Liver (tissue), 9 donors: ENCODE data around the gene APP. TPM values are rescaled to one million over a fixed set of nuclear protein-coding genes. Genes with fewer than 3 reads are reported as not detected.
A peak's percentile ranks its signal among the peaks of the same experiment; 100 is the strongest.

Source experiments
- DNase-seq: peaks from one replicate; pipeline ENCODE4 v3.0.0-alpha.2; 2017; ENCODE audit warnings: low spot score
- H3K27ac ChIP-seq, 2 donors: one replicate each; pipeline ENCODE4 v1.7.0; 2013; ENCODE audit warnings: inconsistent platforms in 2 of 2, low read length in 2 of 2, control low read depth in 1 of 2, low read depth in 1 of 2, mild to moderate bottlenecking in 1 of 2
- H3K27me3 ChIP-seq, 4 donors: one replicate each; pipeline versions ENCODE4 v1.6.1 to v1.7.0; 2013; ENCODE audit warnings: low read length in 3 of 4, inconsistent platforms in 1 of 4, mild to moderate bottlenecking in 1 of 4, moderate library complexity in 1 of 4; ENCODE audit not compliant: control insufficient read depth in 4 of 4, insufficient read depth in 4 of 4
- H3K36me3 ChIP-seq, 4 donors: one replicate each; pipeline versions ENCODE4 v1.6.1 to v1.7.0; 2013; ENCODE audit warnings: low read length in 3 of 4, mild to moderate bottlenecking in 3 of 4, low read depth in 1 of 4, moderate library complexity in 1 of 4; ENCODE audit not compliant: control insufficient read depth in 4 of 4, insufficient read depth in 3 of 4
- H3K4me1 ChIP-seq, 4 donors: one replicate each; pipeline versions ENCODE4 v1.6.1 to v1.7.0; 2013; ENCODE audit warnings: low read length in 3 of 4, mild to moderate bottlenecking in 3 of 4, moderate library complexity in 1 of 4; ENCODE audit not compliant: control insufficient read depth in 4 of 4, insufficient read depth in 4 of 4
- H3K4me3 ChIP-seq, 3 donors: one replicate each; pipeline versions ENCODE4 v1.6.1 to v1.7.0; 2013; ENCODE audit warnings: low read length in 3 of 3, control low read depth in 1 of 3, low read depth in 1 of 3, mild to moderate bottlenecking in 1 of 3
- H3K9ac ChIP-seq, 2 donors: one replicate each; pipeline ENCODE4 v1.7.0; 2013; ENCODE audit warnings: low read length in 2 of 2, mild to moderate bottlenecking in 2 of 2, moderate library complexity in 2 of 2, control low read depth in 1 of 2, low read depth in 1 of 2
- H3K9me3 ChIP-seq, 4 donors: one replicate each; pipeline versions ENCODE4 v1.6.1 to v1.7.0; 2013; ENCODE audit warnings: low read length in 3 of 4; ENCODE audit not compliant: control insufficient read depth in 4 of 4
- EGR1 ChIP-seq, 2 donors: IDR thresholded peaks; 2 replicates each; pipeline ENCODE4 v1.6.1; 2016 to 2018; ENCODE audit warnings: antibody characterized with exemption in 2 of 2, low read depth in 2 of 2
- GABPA ChIP-seq, 2 donors: IDR thresholded peaks in 1 of 2; conservative IDR thresholded peaks in 1 of 2; 2 replicates each; pipeline ENCODE4 v1.6.1; 2016; ENCODE audit warnings: antibody characterized with exemption in 2 of 2, mild to moderate bottlenecking in 1 of 2, moderate library complexity in 1 of 2
- HNF4A ChIP-seq, 2 donors: conservative IDR thresholded peaks; 2 replicates each; pipeline ENCODE4 v1.6.1; 2016; ENCODE audit warnings: antibody characterized with exemption in 2 of 2, mild to moderate bottlenecking in 2 of 2
- RAD21 ChIP-seq, 2 donors: IDR thresholded peaks; 2 replicates each; pipeline ENCODE4 v1.6.1; 2016; ENCODE audit warnings: antibody characterized with exemption in 2 of 2, mild to moderate bottlenecking in 2 of 2
- RXRA ChIP-seq, 2 donors: IDR thresholded peaks; 2 replicates each; pipeline ENCODE4 v1.6.1; 2017 to 2018; ENCODE audit warnings: antibody characterized with exemption in 2 of 2, mild to moderate bottlenecking in 1 of 2
- YY1 ChIP-seq: IDR thresholded peaks from 2 replicates; pipeline ENCODE4 v1.6.1; 2016; ENCODE audit warnings: antibody characterized with exemption, mild to moderate bottlenecking
- WGBS: extraction: QIAGEN DNeasy Blood & Tissue Kit; methylation state at CpG from one replicate; pipeline ENCODE4 v1.1.7; 2013; 5-methylcytosine and 5-hydroxymethylcytosine counted together
- polyA plus RNA-seq, 2 donors: library from polyadenylated mRNA; stranded (reverse) in 1 of 2; unstranded in 1 of 2; fragments of 200-250 nt in 1 of 2; fragments of >200 nt in 1 of 2; fragmentation: Nextera tagmentation in 1 of 2; extraction: Ambion mirVana in 1 of 2; gene quantifications; one replicate each; pipeline versions ENCODE4 v1.2.1 to v1.2.3, GENCODE V29; 2013 to 2015
- total RNA-seq, 2 donors: library from RNA; depleted of rRNA; stranded (reverse); fragments of >200 nt; gene quantifications; one replicate each; pipeline ENCODE4 v1.2.3, GENCODE V29; 2014
- TF ChIP-seq, protein P1 (sequence below): IDR thresholded peaks from 2 replicates; pipeline ENCODE4 v1.6.1; 2016; ENCODE audit warnings: antibody characterized with exemption, mild to moderate bottlenecking
- TF ChIP-seq, protein P2 (sequence below): IDR thresholded peaks from 2 replicates; pipeline ENCODE4 v1.6.1; 2016; ENCODE audit warnings: antibody characterized with exemption
- TF ChIP-seq, protein P3 (sequence below): fragments of 150-350 bp; IDR thresholded peaks from 2 replicates; pipeline ENCODE4 v1.5.1; 2017; ENCODE audit warnings: improper control_type of control experiment, low read depth, low read length; ENCODE audit not compliant: missing input control
- TF ChIP-seq, protein P4 (sequence below): IDR thresholded peaks from 2 replicates; pipeline ENCODE4 v1.6.1; 2016; ENCODE audit warnings: antibody characterized with exemption
- donor health status: healthy.
- donor health status: healthy.
- donor health status: healthy.
- donor health status: healthy.
- donor health status: healthy.

The APP gene
- total and polyA plus RNA-seq, 4 donors = 24.9 to 201 (median 111) TPM

DNA sequence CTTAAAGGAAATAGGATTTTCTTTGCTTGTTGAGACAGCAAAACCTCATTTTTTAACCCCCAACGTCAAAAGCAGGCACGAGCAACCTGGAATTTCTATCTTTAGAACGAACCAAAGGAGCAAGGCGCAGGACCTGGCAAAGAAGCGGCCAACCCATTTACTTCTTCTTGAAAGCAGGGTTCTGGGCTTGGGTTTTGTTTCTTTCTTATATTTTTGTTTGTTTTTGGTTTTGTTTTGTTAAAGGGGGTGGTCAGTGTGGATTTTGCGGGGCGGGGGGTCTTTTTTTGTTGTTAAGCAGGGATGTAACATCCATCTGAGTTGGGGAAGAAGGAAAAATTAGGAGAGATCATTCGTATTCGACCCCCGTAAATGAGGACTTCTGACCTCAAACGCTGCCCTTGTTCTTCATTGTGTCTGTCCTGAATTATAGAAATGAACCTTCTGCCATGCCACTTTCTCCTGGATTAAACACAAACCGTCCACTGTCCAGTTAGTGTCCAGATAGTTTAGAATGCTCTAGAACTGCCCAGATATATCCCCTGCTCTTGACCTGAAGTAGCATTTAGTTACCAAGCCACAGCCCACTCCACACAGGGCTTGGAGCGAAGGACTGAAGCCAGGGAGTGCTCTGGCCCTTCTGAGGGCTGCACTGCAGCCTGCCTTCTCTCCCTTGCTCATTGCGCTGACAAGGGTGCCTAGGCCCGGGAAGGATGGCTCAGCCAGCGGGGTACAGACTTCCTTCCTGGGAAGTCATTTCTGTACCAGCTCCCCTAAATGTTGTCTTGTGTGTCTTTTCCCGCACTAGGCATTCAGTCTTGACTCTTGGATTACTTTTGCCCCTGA is 909 bp upstream of the APP start (continued):
- TF ChIP-seq, protein P1, sequence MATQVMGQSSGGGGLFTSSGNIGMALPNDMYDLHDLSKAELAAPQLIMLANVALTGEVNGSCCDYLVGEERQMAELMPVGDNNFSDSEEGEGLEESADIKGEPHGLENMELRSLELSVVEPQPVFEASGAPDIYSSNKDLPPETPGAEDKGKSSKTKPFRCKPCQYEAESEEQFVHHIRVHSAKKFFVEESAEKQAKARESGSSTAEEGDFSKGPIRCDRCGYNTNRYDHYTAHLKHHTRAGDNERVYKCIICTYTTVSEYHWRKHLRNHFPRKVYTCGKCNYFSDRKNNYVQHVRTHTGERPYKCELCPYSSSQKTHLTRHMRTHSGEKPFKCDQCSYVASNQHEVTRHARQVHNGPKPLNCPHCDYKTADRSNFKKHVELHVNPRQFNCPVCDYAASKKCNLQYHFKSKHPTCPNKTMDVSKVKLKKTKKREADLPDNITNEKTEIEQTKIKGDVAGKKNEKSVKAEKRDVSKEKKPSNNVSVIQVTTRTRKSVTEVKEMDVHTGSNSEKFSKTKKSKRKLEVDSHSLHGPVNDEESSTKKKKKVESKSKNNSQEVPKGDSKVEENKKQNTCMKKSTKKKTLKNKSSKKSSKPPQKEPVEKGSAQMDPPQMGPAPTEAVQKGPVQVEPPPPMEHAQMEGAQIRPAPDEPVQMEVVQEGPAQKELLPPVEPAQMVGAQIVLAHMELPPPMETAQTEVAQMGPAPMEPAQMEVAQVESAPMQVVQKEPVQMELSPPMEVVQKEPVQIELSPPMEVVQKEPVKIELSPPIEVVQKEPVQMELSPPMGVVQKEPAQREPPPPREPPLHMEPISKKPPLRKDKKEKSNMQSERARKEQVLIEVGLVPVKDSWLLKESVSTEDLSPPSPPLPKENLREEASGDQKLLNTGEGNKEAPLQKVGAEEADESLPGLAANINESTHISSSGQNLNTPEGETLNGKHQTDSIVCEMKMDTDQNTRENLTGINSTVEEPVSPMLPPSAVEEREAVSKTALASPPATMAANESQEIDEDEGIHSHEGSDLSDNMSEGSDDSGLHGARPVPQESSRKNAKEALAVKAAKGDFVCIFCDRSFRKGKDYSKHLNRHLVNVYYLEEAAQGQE = no peak
- TF ChIP-seq GABPA (IDR thresholded peaks at IDR 0.05 in 1 of 2, conservative IDR thresholded peaks at IDR 0.05 in 1 of 2) = no peak
- TF ChIP-seq HNF4A (conservative IDR thresholded peaks at IDR 0.05) = no peak

DNA sequence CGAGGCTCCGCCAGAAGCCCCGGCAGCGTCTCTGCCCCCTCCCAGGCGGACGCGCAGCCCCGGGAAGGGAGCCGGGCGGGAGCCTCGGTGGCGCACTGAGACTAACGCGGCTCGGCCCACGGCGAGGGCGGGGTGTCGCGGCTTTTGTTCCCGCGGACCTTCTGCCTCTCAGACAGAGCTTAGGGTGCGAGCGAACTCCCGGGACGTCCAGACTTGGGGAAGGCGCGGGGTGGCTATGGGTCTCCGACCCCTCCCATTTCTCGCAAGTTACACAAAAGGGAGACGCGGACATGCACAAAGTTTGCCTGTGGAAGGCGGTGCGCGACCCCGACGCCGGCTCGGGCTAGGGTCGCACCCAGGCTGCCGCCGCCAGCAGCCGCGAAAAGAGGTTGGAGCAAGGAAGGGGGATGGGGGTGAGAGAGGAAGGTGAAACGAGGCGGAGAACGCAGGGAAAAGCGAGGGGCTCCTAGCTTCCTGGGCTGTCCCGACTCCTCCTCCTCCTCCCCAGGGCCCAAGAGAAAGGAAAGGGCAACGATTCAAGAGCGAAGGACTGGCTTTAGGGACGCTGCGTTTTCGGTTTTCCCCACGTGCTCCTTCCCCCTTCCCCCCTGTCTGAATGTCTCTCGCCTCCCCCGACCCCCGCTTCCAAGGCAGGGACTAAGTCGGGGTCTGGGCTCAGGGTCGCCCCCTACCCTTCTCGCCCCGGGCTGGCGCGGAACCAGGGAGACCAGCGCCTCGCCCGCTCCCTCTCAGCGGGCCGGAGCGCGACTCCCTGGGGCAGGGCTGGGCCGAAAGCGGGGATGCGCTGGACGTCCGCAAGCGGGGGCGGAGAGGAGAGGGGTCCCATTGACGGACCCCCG is 729 bp downstream of the APP start:
- Histone ChIP-seq H3K9ac (peak overlapping the region; percentile 36 to 90), H3K4me3 (peak overlapping the region; percentile 63 to 97 (median 85)), H3K36me3 (no peaks in the 10 kb centered on the region), H3K9me3 (no peaks in the 10 kb centered on the region), H3K4me1 (peaks cover 2 to 49% (median 33%) of the 10 kb centered on the region in 4 donors), H3K27ac (peak overlapping the region; percentile 94 to 99), H3K27me3 (no peaks in the 10 kb centered on the region)
- TF ChIP-seq RAD21 (IDR thresholded peaks at IDR 0.05) = peak in 1 of 2 donors; percentile 4
- TF ChIP-seq, protein P2, sequence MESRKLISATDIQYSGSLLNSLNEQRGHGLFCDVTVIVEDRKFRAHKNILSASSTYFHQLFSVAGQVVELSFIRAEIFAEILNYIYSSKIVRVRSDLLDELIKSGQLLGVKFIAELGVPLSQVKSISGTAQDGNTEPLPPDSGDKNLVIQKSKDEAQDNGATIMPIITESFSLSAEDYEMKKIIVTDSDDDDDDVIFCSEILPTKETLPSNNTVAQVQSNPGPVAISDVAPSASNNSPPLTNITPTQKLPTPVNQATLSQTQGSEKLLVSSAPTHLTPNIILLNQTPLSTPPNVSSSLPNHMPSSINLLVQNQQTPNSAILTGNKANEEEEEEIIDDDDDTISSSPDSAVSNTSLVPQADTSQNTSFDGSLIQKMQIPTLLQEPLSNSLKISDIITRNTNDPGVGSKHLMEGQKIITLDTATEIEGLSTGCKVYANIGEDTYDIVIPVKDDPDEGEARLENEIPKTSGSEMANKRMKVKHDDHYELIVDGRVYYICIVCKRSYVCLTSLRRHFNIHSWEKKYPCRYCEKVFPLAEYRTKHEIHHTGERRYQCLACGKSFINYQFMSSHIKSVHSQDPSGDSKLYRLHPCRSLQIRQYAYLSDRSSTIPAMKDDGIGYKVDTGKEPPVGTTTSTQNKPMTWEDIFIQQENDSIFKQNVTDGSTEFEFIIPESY = no peak
- DNase-seq = peak; percentile 43
- under 1% methylated on average over 80 of the region's 80 CpGs for WGBS

DNA sequence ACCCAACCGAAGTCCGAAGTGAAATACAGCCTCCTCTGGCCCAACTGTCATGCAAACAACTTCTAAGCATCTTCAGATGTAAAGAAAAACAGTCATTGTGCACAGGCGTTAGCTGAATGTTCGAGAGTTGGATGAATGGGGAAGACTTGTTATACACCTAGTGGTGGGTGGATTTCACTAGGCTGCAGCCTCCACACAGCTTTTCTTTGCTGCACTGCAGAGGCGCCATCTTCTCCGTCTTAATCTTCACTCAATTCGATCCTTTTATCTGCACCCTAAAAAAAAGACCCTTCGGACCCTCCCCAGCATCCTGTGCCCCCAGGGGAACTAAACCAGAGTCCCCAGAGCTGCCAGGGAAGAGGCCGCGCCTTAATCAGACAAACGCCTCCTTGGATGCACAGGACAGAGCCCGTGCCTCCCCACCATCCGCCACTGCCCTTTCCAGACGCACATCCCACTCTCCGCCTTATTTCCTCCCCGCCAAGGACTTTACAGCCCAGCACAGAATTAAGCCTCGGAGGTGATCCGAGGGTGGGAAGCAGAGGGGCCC is 1.4 kb downstream of the APP start:
- peaks cover 4 to 49% (median 33%) of the 10 kb centered on the region in 4 donors for H3K4me1 ChIP-seq
- DNase-seq = no peak
- peak overlapping the region; percentile 0 to 90 for H3K9ac ChIP-seq
- no peaks in the 10 kb centered on the region for H3K9me3 ChIP-seq
- 4% methylated on average over 18 of the region's 18 CpGs for WGBS
- no peaks in the 10 kb centered on the region for H3K36me3 ChIP-seq
- no peaks in the 10 kb centered on the region for H3K27me3 ChIP-seq
- peak overlapping the region; percentile 63 to 97 (median 85) for H3K4me3 ChIP-seq
- peak overlapping the region; percentile 94 to 99 for H3K27ac ChIP-seq
- TF ChIP-seq, protein P2 = no peak
- TF ChIP-seq RAD21 (IDR thresholded peaks at IDR 0.05) (peak; percentile 57 to 72), RXRA (IDR thresholded peaks at IDR 0.05) (peak in 1 of 2 donors; percentile 25), EGR1 (IDR thresholded peaks at IDR 0.05; ENCODE audit: low read depth in 2 of 2) (no peak), YY1 (peak; percentile 80)
- TF ChIP-seq, protein P1 = peak; percentile 28
- TF ChIP-seq, protein P3, sequence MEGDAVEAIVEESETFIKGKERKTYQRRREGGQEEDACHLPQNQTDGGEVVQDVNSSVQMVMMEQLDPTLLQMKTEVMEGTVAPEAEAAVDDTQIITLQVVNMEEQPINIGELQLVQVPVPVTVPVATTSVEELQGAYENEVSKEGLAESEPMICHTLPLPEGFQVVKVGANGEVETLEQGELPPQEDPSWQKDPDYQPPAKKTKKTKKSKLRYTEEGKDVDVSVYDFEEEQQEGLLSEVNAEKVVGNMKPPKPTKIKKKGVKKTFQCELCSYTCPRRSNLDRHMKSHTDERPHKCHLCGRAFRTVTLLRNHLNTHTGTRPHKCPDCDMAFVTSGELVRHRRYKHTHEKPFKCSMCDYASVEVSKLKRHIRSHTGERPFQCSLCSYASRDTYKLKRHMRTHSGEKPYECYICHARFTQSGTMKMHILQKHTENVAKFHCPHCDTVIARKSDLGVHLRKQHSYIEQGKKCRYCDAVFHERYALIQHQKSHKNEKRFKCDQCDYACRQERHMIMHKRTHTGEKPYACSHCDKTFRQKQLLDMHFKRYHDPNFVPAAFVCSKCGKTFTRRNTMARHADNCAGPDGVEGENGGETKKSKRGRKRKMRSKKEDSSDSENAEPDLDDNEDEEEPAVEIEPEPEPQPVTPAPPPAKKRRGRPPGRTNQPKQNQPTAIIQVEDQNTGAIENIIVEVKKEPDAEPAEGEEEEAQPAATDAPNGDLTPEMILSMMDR = peak; percentile 23
- TF ChIP-seq, protein P4, sequence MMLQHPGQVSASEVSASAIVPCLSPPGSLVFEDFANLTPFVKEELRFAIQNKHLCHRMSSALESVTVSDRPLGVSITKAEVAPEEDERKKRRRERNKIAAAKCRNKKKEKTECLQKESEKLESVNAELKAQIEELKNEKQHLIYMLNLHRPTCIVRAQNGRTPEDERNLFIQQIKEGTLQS = no peak
